HEK293 (cell line): ENCODE measurements around the gene PACRG.

Source experiments
- CTCF ChIA-PET: fragments of 350-600 bp; formaldehyde crosslinking; extraction: SDS; loops from one replicate; lab custom pipeline; 2021; ENCODE audit warnings: antibody characterized with exemption; lab: Yijun Ruan, JAX
- POLR2A ChIA-PET: fragments of 300-600 bp; formaldehyde crosslinking; extraction: SDS; loops from one replicate; lab custom pipeline; 2020; ENCODE audit warnings: antibody characterized with exemption, inconsistent platforms; lab: Yijun Ruan, JAX
- H3K27ac ChIP-seq: fragments of 200-500 bp; sonication (Bioruptor generic); 2 replicates; pipeline ENCODE4 v1.5.1; 2014; ENCODE audit warnings: low read depth, low read length, control low read depth, inconsistent platforms; ENCODE audit errors: extremely low read depth
- H3K36me3 ChIP-seq, 2 experiments: fragments of 200-500 bp in 1 of 2; sonication (Bioruptor generic) in 1 of 2; 1 replicate in 1 of 2; 2 replicates in 1 of 2; pipeline ENCODE4 v1.5.1; 2014 to 2017; ENCODE audit warnings: inconsistent platforms in 2 of 2, low read length in 2 of 2; ENCODE audit not compliant: control insufficient read depth in 2 of 2, insufficient read depth in 1 of 2
- H3K4me1 ChIP-seq: fragments of 200-500 bp; sonication (Bioruptor generic); 2 replicates; pipeline ENCODE4 v1.5.1; 2014; ENCODE audit warnings: mild to moderate bottlenecking, low read length, inconsistent platforms; ENCODE audit not compliant: control insufficient read depth, insufficient read depth
- H3K4me3 ChIP-seq: 2 replicates; pipeline ENCODE4 v1.5.1; 2011; ENCODE audit warnings: low read depth, mild to moderate bottlenecking, control low read depth, low read length, moderate library complexity
- H3K9me3 ChIP-seq: fragments of 200-500 bp; sonication (Bioruptor generic); 2 replicates; pipeline ENCODE4 v1.5.1; 2014; ENCODE audit warnings: low read depth, low read length, inconsistent platforms; ENCODE audit not compliant: control insufficient read depth, insufficient read depth
- BCL11B ChIP-seq: fragments of 450-650 bp; formaldehyde crosslinking; IDR thresholded peaks from 2 replicates; pipeline ENCODE4 v1.5.1; 2016; ENCODE audit warnings: low read depth, missing biosample characterization, missing genetic modification characterization
- CTCF ChIP-seq: fragments of 450-650 bp; formaldehyde crosslinking; IDR thresholded peaks from 2 replicates; pipeline ENCODE4 v1.5.1; 2016; ENCODE audit warnings: missing biosample characterization, missing genetic modification characterization
- GLIS2 ChIP-seq: fragments of 450-650 bp; formaldehyde crosslinking; IDR thresholded peaks from 2 replicates; pipeline ENCODE4 v1.5.1; 2016; ENCODE audit warnings: missing biosample characterization, missing genetic modification characterization
- MZF1 ChIP-seq: fragments of 450-650 bp; formaldehyde crosslinking; IDR thresholded peaks from 2 replicates; pipeline ENCODE4 v1.5.1; 2017; ENCODE audit warnings: missing biosample characterization, missing genetic modification characterization, borderline replicate concordance
- SP2 ChIP-seq: fragments of 450-650 bp; formaldehyde crosslinking; IDR thresholded peaks from 2 replicates; pipeline ENCODE4 v1.5.1; 2016; ENCODE audit warnings: missing biosample characterization, missing genetic modification characterization
- SP7 ChIP-seq: fragments of 450-650 bp; formaldehyde crosslinking; IDR thresholded peaks from 2 replicates; pipeline ENCODE4 v1.5.1; 2016; ENCODE audit warnings: missing biosample characterization, missing genetic modification characterization
- ZFP3 ChIP-seq: fragments of 450-650 bp; formaldehyde crosslinking; IDR thresholded peaks from 2 replicates; pipeline ENCODE4 v1.5.1; 2016; ENCODE audit warnings: low read depth, missing biosample characterization, missing genetic modification characterization
- ZFP41 ChIP-seq: fragments of 450-650 bp; formaldehyde crosslinking; IDR thresholded peaks from 2 replicates; pipeline ENCODE4 v1.5.1; 2016; ENCODE audit warnings: missing biosample characterization, missing genetic modification characterization, borderline replicate concordance
- ZNF140 ChIP-seq: fragments of 450-650 bp; formaldehyde crosslinking; IDR thresholded peaks from 2 replicates; pipeline ENCODE4 v1.5.1; 2016; ENCODE audit warnings: missing biosample characterization, missing genetic modification characterization
- ZNF155 ChIP-seq: fragments of 450-650 bp; formaldehyde crosslinking; IDR thresholded peaks from 2 replicates; pipeline ENCODE4 v1.5.1; 2016; ENCODE audit warnings: missing biosample characterization, missing genetic modification characterization
- ZNF19 ChIP-seq: fragments of 450-650 bp; formaldehyde crosslinking; IDR thresholded peaks from 2 replicates; pipeline ENCODE4; 2016; ENCODE audit warnings: missing biosample characterization, missing genetic modification characterization, low read depth
- ZNF24 ChIP-seq: fragments of 450-650 bp; formaldehyde crosslinking; IDR thresholded peaks from 2 replicates; pipeline ENCODE4 v1.5.1; 2016; ENCODE audit warnings: missing biosample characterization, missing genetic modification characterization
- ZNF274 ChIP-seq, 2 experiments: fragments of 200-500 bp in 1 of 2; fragments of 450-650 bp in 1 of 2; sonication (Bioruptor generic) in 1 of 2; formaldehyde crosslinking in 1 of 2; IDR thresholded peaks; 2 replicates each; pipeline versions ENCODE4 v1.5.1 to v1.6.1; 2014 to 2016; ENCODE audit warnings: borderline replicate concordance in 1 of 2, inconsistent platforms in 1 of 2, low read length in 1 of 2, missing biosample characterization in 1 of 2, missing genetic modification characterization in 1 of 2
- ZNF311 ChIP-seq: fragments of 450-650 bp; formaldehyde crosslinking; IDR thresholded peaks from 2 replicates; pipeline ENCODE4 v1.5.1; 2017; ENCODE audit warnings: missing biosample characterization, missing genetic modification characterization, borderline replicate concordance
- ZNF350 ChIP-seq: fragments of 450-650 bp; formaldehyde crosslinking; IDR thresholded peaks from 2 replicates; pipeline ENCODE4 v1.5.0; 2017; ENCODE audit warnings: missing biosample characterization, mild to moderate bottlenecking, missing genetic modification characterization
- ZNF404 ChIP-seq: fragments of 450-650 bp; formaldehyde crosslinking; IDR thresholded peaks from 2 replicates; pipeline ENCODE4 v1.5.1; 2017; ENCODE audit warnings: missing biosample characterization, missing genetic modification characterization
- ZNF473 ChIP-seq: fragments of 450-650 bp; formaldehyde crosslinking; IDR thresholded peaks from 2 replicates; pipeline ENCODE4 v1.5.1; 2017; ENCODE audit warnings: missing biosample characterization, missing genetic modification characterization
- ZNF529 ChIP-seq: fragments of 450-650 bp; formaldehyde crosslinking; IDR thresholded peaks from 2 replicates; pipeline ENCODE4 v1.5.1; 2017; ENCODE audit warnings: missing genetic modification characterization, missing biosample characterization; ENCODE audit not compliant: insufficient replicate concordance
- ZNF530 ChIP-seq: fragments of 450-650 bp; formaldehyde crosslinking; IDR thresholded peaks from 2 replicates; pipeline ENCODE4 v1.5.1; 2016; ENCODE audit warnings: low read depth, missing biosample characterization, missing genetic modification characterization
- ZNF623 ChIP-seq: fragments of 450-650 bp; formaldehyde crosslinking; IDR thresholded peaks from 2 replicates; pipeline ENCODE4 v1.5.1; 2016; ENCODE audit warnings: missing biosample characterization, missing genetic modification characterization
- ZNF776 ChIP-seq: fragments of 450-650 bp; formaldehyde crosslinking; IDR thresholded peaks from 2 replicates; pipeline ENCODE4 v1.5.0; 2017; ENCODE audit warnings: missing biosample characterization, missing genetic modification characterization, borderline replicate concordance
- ZNF792 ChIP-seq: fragments of 450-650 bp; formaldehyde crosslinking; IDR thresholded peaks from 2 replicates; pipeline ENCODE4 v1.5.1; 2016; ENCODE audit warnings: missing biosample characterization, missing genetic modification characterization
- ZSCAN16 ChIP-seq: fragments of 450-650 bp; formaldehyde crosslinking; IDR thresholded peaks from 2 replicates; pipeline ENCODE4 v1.5.1; 2016; ENCODE audit warnings: missing biosample characterization, missing genetic modification characterization
- ZXDB ChIP-seq: fragments of 450-650 bp; formaldehyde crosslinking; IDR thresholded peaks from 2 replicates; pipeline ENCODE4 v1.5.1; 2016; ENCODE audit warnings: missing biosample characterization, missing genetic modification characterization
- TF ChIP-seq, protein P1 (sequence below): fragments of 450-650 bp; formaldehyde crosslinking; IDR thresholded peaks from 2 replicates; pipeline ENCODE4 v1.5.1; 2016; ENCODE audit warnings: missing biosample characterization, missing genetic modification characterization
- TF ChIP-seq, protein P2 (sequence below): fragments of 450-650 bp; formaldehyde crosslinking; IDR thresholded peaks from 2 replicates; pipeline ENCODE4 v1.5.1; 2016; ENCODE audit warnings: missing biosample characterization, missing genetic modification characterization

Gene PACRG

DNA sequence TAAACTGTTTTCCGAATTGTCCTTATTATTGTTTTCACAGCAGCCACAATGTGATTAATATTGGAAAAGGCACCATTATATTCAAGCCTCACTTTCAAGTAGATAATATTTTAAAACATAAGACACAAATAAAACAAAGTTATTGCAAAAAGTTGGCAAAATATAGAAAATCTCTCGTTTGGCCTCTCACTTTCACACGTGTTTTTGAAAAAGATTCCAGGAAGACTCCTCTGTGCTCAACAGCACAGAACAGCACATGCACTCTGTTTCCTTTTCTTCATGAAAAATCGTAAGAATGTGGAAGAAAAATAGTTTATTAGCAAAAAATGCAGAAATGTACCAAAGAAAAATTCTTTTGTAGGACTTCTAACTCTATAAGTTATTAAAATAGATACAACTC lies 46.9 kb upstream of the PACRG start (continued):
- TF ChIP-seq ZFP3, result no peak
- TF ChIP-seq BCL11B (tag by site-specific recombination), result no peak
- TF ChIP-seq ZNF404 (tag by site-specific recombination), result no peak
- TF ChIP-seq GLIS2, result no peak

- TF ChIP-seq ZNF530 (tag by site-specific recombination) (no peak), ZNF274 (IDR thresholded peaks at IDR 0.05; ENCODE audit: low read length) (no peak), ZNF274 (tag by site-specific recombination; IDR thresholded peaks at IDR 0.05; ENCODE audit: borderline replicate concordance) (no peak), ZXDB (tag by site-specific recombination) (no peak), ZNF776 (tag by site-specific recombination) (no peak)
Observed at GRCh38 chr6:162681447-162681846, 46.3 kb upstream of the PACRG start.

DNA sequence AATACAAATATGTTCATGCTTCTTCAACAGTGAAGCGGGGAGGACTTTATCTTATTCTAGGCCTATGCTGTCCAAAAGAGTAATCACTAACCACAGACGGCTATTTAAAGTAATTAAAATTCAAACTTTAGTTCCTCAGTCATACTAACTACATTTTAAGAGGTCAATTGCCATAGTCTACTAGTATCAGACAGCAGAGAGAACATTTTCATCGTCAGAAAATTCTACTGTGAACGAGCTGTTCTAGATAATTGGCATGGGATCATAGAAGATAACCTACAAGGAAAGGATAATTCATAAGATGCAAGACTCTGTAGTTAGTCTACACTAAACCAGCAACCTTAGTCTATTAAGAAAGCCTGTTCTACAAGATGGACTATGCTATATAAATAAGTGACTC lies 44.6 kb upstream of the PACRG start:
- H3K4me3 ChIP-seq, result no peak overlapping the region
- TF ChIP-seq ZNF24 (tag by site-specific recombination) (no peak), MZF1 (no peak), SP2 (tag by site-specific recombination) (no peak), ZNF792 (tag by site-specific recombination) (no peak), ZNF529 (tag by site-specific recombination) (no peak)
- H3K27ac ChIP-seq, result no peak overlapping the region
- ChIA-PET CTCF (interaction anchor here (0.6 kb wide), 1 partner anchor 43 kb away, joined by 4 read pairs; no protein-coding TSS in a partner anchor), POLR2A (no interaction called here)
- H3K9me3 ChIP-seq, result no peaks in the 10 kb centered on the region
- H3K4me1 ChIP-seq, result no peaks in the 10 kb centered on the region
- no peaks in the 10 kb centered on the region for H3K36me3 ChIP-seq

More at GRCh38 chr6:162681447-162681846, 46.3 kb upstream of the PACRG start:
- CTCF ChIA-PET, result no interaction called here
- Histone ChIP-seq H3K4me3 (no peak overlapping the region), H3K27ac (no peak overlapping the region), H3K9me3 (no peaks in the 10 kb centered on the region), H3K36me3 (no peaks in the 10 kb centered on the region), H3K4me1 (no peaks in the 10 kb centered on the region)
- POLR2A ChIA-PET, result no interaction called here

DNA sequence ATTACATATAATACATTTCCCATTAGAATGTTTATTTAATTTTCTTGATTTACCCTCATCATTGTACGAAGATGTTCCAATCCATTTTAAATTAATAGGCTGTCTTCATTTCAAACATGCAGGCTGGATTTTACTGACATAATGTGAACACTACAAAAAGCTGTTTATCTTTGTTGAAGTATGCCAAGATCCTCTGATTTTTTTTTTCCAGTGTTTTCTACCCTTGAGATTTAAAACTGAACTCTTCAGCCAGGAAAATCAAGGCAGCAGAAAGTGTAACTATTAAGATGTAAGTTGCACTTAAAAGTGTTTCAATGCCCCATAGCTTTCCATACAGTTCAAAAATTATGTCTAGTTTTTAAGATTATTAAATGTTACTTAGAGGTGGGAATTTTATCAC lies 43.7 kb upstream of the PACRG start:
- ChIA-PET CTCF (no interaction called here), POLR2A (no interaction called here)
- Histone ChIP-seq H3K4me1 (no peaks in the 10 kb centered on the region), H3K9me3 (no peaks in the 10 kb centered on the region), H3K27ac (no peak overlapping the region), H3K36me3 (no peaks in the 10 kb centered on the region), H3K4me3 (no peak overlapping the region)
- TF ChIP-seq SP7 (tag by site-specific recombination), result no peak
- TF ChIP-seq ZFP41 (tag by site-specific recombination), result no peak
- TF ChIP-seq ZNF623 (tag by site-specific recombination), result no peak
- no peak for TF ChIP-seq ZNF473 (tag by site-specific recombination)
- TF ChIP-seq ZNF350 (tag by site-specific recombination), result no peak
- TF ChIP-seq, protein P1, sequence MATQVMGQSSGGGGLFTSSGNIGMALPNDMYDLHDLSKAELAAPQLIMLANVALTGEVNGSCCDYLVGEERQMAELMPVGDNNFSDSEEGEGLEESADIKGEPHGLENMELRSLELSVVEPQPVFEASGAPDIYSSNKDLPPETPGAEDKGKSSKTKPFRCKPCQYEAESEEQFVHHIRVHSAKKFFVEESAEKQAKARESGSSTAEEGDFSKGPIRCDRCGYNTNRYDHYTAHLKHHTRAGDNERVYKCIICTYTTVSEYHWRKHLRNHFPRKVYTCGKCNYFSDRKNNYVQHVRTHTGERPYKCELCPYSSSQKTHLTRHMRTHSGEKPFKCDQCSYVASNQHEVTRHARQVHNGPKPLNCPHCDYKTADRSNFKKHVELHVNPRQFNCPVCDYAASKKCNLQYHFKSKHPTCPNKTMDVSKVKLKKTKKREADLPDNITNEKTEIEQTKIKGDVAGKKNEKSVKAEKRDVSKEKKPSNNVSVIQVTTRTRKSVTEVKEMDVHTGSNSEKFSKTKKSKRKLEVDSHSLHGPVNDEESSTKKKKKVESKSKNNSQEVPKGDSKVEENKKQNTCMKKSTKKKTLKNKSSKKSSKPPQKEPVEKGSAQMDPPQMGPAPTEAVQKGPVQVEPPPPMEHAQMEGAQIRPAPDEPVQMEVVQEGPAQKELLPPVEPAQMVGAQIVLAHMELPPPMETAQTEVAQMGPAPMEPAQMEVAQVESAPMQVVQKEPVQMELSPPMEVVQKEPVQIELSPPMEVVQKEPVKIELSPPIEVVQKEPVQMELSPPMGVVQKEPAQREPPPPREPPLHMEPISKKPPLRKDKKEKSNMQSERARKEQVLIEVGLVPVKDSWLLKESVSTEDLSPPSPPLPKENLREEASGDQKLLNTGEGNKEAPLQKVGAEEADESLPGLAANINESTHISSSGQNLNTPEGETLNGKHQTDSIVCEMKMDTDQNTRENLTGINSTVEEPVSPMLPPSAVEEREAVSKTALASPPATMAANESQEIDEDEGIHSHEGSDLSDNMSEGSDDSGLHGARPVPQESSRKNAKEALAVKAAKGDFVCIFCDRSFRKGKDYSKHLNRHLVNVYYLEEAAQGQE (tag by site-specific recombination), result no peak
- no peak for TF ChIP-seq ZNF311 (tag by site-specific recombination)
- TF ChIP-seq ZNF140 (tag by site-specific recombination), result no peak
- TF ChIP-seq, protein P2, sequence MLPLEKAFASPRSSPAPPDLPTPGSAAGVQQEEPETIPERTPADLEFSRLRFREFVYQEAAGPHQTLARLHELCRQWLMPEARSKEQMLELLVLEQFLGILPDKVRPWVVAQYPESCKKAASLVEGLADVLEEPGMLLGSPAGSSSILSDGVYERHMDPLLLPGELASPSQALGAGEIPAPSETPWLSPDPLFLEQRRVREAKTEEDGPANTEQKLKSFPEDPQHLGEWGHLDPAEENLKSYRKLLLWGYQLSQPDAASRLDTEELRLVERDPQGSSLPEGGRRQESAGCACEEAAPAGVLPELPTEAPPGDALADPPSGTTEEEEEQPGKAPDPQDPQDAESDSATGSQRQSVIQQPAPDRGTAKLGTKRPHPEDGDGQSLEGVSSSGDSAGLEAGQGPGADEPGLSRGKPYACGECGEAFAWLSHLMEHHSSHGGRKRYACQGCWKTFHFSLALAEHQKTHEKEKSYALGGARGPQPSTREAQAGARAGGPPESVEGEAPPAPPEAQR (tag by site-specific recombination), result no peak
- no peak for TF ChIP-seq ZNF19 (tag by site-specific recombination)
- TF ChIP-seq ZNF155 (tag by site-specific recombination), result no peak
- no peak for TF ChIP-seq ZSCAN16 (tag by site-specific recombination)
- no peak for TF ChIP-seq CTCF (tag by site-specific recombination)
- no peak for TF ChIP-seq ZXDB (tag by site-specific recombination)
- no peak for TF ChIP-seq MZF1
